ENCODE results near the gene TMED4. TPM values are rescaled to one million over a fixed set of nuclear protein-coding genes. Genes with fewer than 3 reads are reported as not detected.
A peak's percentile ranks its signal among the peaks of the same experiment; 100 is the strongest.

The TMED4 gene
- total and polyA plus RNA-seq, 2 of the 13 experiments (the other 11 are each of a cell fraction or from before 2014, with no cell fraction given): 81.4 to 109 TPM

GRCh38 chr7:44606341-44607140, 24.5 kb upstream of the TMED4 start, which contains the start of gene OGDH (continued):
- peak; percentile 77 for TF ChIP-seq ZNF205 (CRISPR knock-in tag; IDR thresholded peaks at IDR 0.05)
- peak; percentile 98 for TF ChIP-seq HNRNPK (IDR thresholded peaks at IDR 0.05; ENCODE audit: low read depth, low read length, poor library complexity, severe bottlenecking)
- TF ChIP-seq ZNF256 (CRISPR knock-in tag; conservative IDR thresholded peaks at IDR 0.05): 0 out of 2 replicates have a peak, but pooled peaks have one; percentile 38
- TF ChIP-seq, protein P1, sequence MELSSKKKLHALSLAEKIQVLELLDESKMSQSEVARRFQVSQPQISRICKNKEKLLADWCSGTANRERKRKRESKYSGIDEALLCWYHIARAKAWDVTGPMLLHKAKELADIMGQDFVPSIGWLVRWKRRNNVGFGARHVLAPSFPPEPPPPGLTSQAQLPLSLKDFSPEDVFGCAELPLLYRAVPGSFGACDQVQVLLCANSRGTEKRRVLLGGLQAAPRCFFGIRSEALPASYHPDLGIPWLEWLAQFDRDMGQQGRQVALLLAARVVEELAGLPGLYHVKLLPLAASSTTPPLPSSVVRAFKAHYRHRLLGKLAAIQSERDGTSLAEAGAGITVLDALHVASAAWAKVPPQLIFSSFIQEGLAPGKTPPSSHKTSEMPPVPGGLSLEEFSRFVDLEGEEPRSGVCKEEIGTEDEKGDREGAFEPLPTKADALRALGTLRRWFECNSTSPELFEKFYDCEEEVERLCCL (CRISPR knock-in tag; IDR thresholded peaks at IDR 0.05; ENCODE audit: borderline replicate concordance): no peak
- TF ChIP-seq ZEB1 (IDR thresholded peaks at IDR 0.05; ENCODE audit: insufficient replicate concordance, low read depth): no peak
- peak; percentile 68; the same call in 1 of the 2 replicates for TF ChIP-seq ZNF580 (CRISPR knock-in tag; IDR thresholded peaks at IDR 0.05; ENCODE audit: borderline replicate concordance, low read depth)
- 0 out of 2 replicates have a peak, but pooled peaks have one; percentile 59 for TF ChIP-seq DDIT3 (CRISPR knock-in tag; IDR thresholded peaks at IDR 0.05)
- no peak for TF ChIP-seq FLYWCH1 (CRISPR knock-in tag; IDR thresholded peaks at IDR 0.05)
- TF ChIP-seq ZSCAN31 (CRISPR knock-in tag; IDR thresholded peaks at IDR 0.05; ENCODE audit: low read depth): peak; percentile 54; the same call in 1 of the 2 replicates
- 0 out of 2 replicates have a peak, but pooled peaks have one; percentile 64 for TF ChIP-seq ZNF816 (CRISPR knock-in tag; IDR thresholded peaks at IDR 0.05; ENCODE audit: borderline replicate concordance)
- TF ChIP-seq, protein P2, sequence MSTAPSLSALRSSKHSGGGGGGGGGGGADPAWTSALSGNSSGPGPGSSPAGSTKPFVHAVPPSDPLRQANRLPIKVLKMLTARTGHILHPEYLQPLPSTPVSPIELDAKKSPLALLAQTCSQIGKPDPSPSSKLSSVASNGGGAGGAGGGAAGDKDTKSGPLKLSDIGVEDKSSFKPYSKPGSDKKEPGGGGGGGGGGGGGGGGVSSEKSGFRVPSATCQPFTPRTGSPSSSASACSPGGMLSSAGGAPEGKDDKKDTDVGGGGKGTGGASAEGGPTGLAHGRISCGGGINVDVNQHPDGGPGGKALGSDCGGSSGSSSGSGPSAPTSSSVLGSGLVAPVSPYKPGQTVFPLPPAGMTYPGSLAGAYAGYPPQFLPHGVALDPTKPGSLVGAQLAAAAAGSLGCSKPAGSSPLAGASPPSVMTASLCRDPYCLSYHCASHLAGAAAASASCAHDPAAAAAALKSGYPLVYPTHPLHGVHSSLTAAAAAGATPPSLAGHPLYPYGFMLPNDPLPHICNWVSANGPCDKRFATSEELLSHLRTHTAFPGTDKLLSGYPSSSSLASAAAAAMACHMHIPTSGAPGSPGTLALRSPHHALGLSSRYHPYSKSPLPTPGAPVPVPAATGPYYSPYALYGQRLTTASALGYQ (CRISPR knock-in tag; IDR thresholded peaks at IDR 0.05): no peak
- TF ChIP-seq SRSF4 (IDR thresholded peaks at IDR 0.05; ENCODE audit: low read depth, low read length, poor library complexity, severe bottlenecking): no peak
- TF ChIP-seq RXRB (CRISPR knock-in tag; IDR thresholded peaks at IDR 0.05; ENCODE audit: borderline replicate concordance): peak; percentile 49; the same call in 1 of the 2 replicates
- TF ChIP-seq, protein P3, sequence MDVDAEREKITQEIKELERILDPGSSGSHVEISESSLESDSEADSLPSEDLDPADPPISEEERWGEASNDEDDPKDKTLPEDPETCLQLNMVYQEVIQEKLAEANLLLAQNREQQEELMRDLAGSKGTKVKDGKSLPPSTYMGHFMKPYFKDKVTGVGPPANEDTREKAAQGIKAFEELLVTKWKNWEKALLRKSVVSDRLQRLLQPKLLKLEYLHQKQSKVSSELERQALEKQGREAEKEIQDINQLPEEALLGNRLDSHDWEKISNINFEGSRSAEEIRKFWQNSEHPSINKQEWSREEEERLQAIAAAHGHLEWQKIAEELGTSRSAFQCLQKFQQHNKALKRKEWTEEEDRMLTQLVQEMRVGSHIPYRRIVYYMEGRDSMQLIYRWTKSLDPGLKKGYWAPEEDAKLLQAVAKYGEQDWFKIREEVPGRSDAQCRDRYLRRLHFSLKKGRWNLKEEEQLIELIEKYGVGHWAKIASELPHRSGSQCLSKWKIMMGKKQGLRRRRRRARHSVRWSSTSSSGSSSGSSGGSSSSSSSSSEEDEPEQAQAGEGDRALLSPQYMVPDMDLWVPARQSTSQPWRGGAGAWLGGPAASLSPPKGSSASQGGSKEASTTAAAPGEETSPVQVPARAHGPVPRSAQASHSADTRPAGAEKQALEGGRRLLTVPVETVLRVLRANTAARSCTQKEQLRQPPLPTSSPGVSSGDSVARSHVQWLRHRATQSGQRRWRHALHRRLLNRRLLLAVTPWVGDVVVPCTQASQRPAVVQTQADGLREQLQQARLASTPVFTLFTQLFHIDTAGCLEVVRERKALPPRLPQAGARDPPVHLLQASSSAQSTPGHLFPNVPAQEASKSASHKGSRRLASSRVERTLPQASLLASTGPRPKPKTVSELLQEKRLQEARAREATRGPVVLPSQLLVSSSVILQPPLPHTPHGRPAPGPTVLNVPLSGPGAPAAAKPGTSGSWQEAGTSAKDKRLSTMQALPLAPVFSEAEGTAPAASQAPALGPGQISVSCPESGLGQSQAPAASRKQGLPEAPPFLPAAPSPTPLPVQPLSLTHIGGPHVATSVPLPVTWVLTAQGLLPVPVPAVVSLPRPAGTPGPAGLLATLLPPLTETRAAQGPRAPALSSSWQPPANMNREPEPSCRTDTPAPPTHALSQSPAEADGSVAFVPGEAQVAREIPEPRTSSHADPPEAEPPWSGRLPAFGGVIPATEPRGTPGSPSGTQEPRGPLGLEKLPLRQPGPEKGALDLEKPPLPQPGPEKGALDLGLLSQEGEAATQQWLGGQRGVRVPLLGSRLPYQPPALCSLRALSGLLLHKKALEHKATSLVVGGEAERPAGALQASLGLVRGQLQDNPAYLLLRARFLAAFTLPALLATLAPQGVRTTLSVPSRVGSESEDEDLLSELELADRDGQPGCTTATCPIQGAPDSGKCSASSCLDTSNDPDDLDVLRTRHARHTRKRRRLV (CRISPR knock-in tag; IDR thresholded peaks at IDR 0.05): 0 out of 2 replicates have a peak, but pooled peaks have one; percentile 69
- peak; percentile 53; the same call in 1 of the 2 replicates for TF ChIP-seq TARDBP (CRISPR knock-in tag; IDR thresholded peaks at IDR 0.05)
